Measurements from ENCODE around the gene CLCN4. TPM values are rescaled to one million over a fixed set of nuclear protein-coding genes. Genes with fewer than 3 reads are reported as not detected.

Gene CLCN4
- total and polyA plus RNA-seq, 2 of the 8 experiments (the other 6 are each of a cell fraction or from before 2014, with no cell fraction given): 3.3 to 11.2 TPM

DNA sequence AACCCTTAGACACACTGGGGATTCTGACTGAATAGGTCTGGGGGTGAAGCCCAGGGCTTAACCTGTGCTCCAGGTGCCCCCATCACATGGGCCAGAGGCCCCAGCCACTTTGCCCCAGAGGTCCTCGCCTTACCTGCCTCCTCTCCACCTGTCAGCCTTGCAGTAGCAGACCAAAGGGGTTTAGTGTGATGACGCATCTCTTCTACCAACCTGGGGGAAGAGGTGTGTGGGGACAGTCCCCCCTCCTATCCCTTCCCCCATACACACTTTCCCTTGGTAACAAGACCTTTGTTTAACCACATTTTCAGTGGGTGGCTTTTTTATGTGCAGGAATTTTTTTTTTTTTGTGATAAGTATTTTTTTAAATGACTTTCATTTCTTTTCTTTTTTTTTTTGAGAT, 6.3 kb downstream of the CLCN4 start (continued):
- TF ChIP-seq EZH2 (IDR thresholded peaks at IDR 0.05; ENCODE audit: low read depth, low read length, severe bottlenecking) (no peak), EP300 (IDR thresholded peaks at IDR 0.05; ENCODE audit: borderline replicate concordance in 1 of 2, low read depth in 2 of 2, low read length in 2 of 2) (no peak), JUN (IDR thresholded peaks at IDR 0.05; ENCODE audit: low read depth, low read length) (no peak)
